HG02884 (cell line): ENCODE results near the gene NELL1.
"Not testable (repeated sequence)": the region's sequence is repeated elsewhere in the genome, so short reads cannot be mapped to it uniquely, and the experiment has no call there.

Source experiments
- ATAC-seq: cut with Tn5 transposase; IDR thresholded peaks from one replicate; pipeline ENCODE4 v1.9.1; 2021; ENCODE audit warnings: mild to moderate bottlenecking, moderate library complexity; ENCODE audit not compliant: unreplicated experiment

The NELL1 gene

GRCh38 chr11:20762116-20762844, 92.9 kb downstream of the NELL1 start:
- ATAC-seq = no peak

GRCh38 chr11:20762980-20763379, 93.6 kb downstream of the NELL1 start:
- ATAC-seq = no peak

GRCh38 chr11:20770414-20770946, 101.1 kb downstream of the NELL1 start:
- ATAC-seq = no peak

GRCh38 chr11:20771026-20771425, 101.6 kb downstream of the NELL1 start:
- ATAC-seq = no peak

- no peak for ATAC-seq
These were observed 102.3 kb downstream of the NELL1 start for GRCh38 chr11:20771681-20772080.

- no peak for ATAC-seq
These were observed 105.9 kb downstream of the NELL1 start for GRCh38 chr11:20775331-20775730.

GRCh38 chr11:20782775-20783174, 113.4 kb downstream of the NELL1 start:
- ATAC-seq = no peak

GRCh38 chr11:20783220-20783619, 113.8 kb downstream of the NELL1 start:
- no peak for ATAC-seq

GRCh38 chr11:20790622-20791021, 121.2 kb downstream of the NELL1 start:
- no peak for ATAC-seq

GRCh38 chr11:20795005-20795404, 125.6 kb downstream of the NELL1 start:
- no peak for ATAC-seq

GRCh38 chr11:20808328-20808727, 138.9 kb downstream of the NELL1 start:
- ATAC-seq = no peak

- no peak for ATAC-seq
These were observed 151.7 kb downstream of the NELL1 start for GRCh38 chr11:20821046-20821445.

GRCh38 chr11:20821470-20821869, 152.1 kb downstream of the NELL1 start:
- ATAC-seq = no peak

GRCh38 chr11:20824773-20825172, 155.4 kb downstream of the NELL1 start:
- no peak for ATAC-seq

GRCh38 chr11:20835561-20835960, 166.2 kb downstream of the NELL1 start:
- no peak for ATAC-seq

- ATAC-seq = no peak
These were observed 169.8 kb downstream of the NELL1 start for GRCh38 chr11:20839231-20839630.

- no peak for ATAC-seq
These were observed 171.0 kb downstream of the NELL1 start for GRCh38 chr11:20840341-20840740.

GRCh38 chr11:20844216-20844615, 174.8 kb downstream of the NELL1 start:
- ATAC-seq = no peak

- ATAC-seq = no peak
These were observed 175.2 kb downstream of the NELL1 start for GRCh38 chr11:20844630-20845029.

- ATAC-seq = no peak
These were observed 185.0 kb downstream of the NELL1 start for GRCh38 chr11:20854215-20854955.

GRCh38 chr11:20861322-20861721, 191.9 kb downstream of the NELL1 start:
- ATAC-seq = no peak

- ATAC-seq = not testable (repeated sequence)
These were observed 192.9 kb downstream of the NELL1 start for GRCh38 chr11:20862263-20862662.
